ENCODE data around the gene AFF1.

Gene AFF1

GRCh38 chr4:87086143-87086805 lies 151.5 kb downstream of the AFF1 start:
- DNase-seq (ENCODE audit: low read depth): no peak

- no peak for DNase-seq (ENCODE audit: low read depth)
Measured at GRCh38 chr4:87087015-87087414, 152.2 kb downstream of the AFF1 start.

GRCh38 chr4:87087420-87087819 lies 152.6 kb downstream of the AFF1 start:
- DNase-seq (ENCODE audit: low read depth): no peak

GRCh38 chr4:87088186-87088585 lies 153.4 kb downstream of the AFF1 start:
- DNase-seq (ENCODE audit: low read depth): no peak

GRCh38 chr4:87089368-87089767 lies 154.6 kb downstream of the AFF1 start:
- DNase-seq (ENCODE audit: low read depth): no peak

GRCh38 chr4:87090305-87090704 lies 155.5 kb downstream of the AFF1 start:
- DNase-seq (ENCODE audit: low read depth): no peak

- DNase-seq (ENCODE audit: low read depth): no peak
Measured at GRCh38 chr4:87092389-87093141, 157.8 kb downstream of the AFF1 start.

GRCh38 chr4:87093443-87094123 lies 158.8 kb downstream of the AFF1 start:
- no peak for DNase-seq (ENCODE audit: low read depth)

GRCh38 chr4:87097075-87097474 lies 162.3 kb downstream of the AFF1 start:
- no peak for DNase-seq (ENCODE audit: low read depth)

GRCh38 chr4:87100168-87100567 lies 165.4 kb downstream of the AFF1 start:
- no peak for DNase-seq (ENCODE audit: low read depth)

- no peak for DNase-seq (ENCODE audit: low read depth)
Measured at GRCh38 chr4:87101543-87102199, 166.9 kb downstream of the AFF1 start.

- DNase-seq (ENCODE audit: low read depth): no peak
Measured at GRCh38 chr4:87103086-87103485, 168.3 kb downstream of the AFF1 start.

- DNase-seq (ENCODE audit: low read depth): no peak
Measured at GRCh38 chr4:87103691-87104187, 168.9 kb downstream of the AFF1 start.

GRCh38 chr4:87105101-87105845 lies 170.5 kb downstream of the AFF1 start:
- DNase-seq (ENCODE audit: low read depth): no peak

- DNase-seq (ENCODE audit: low read depth): no peak
Measured at GRCh38 chr4:87108142-87108546, 173.3 kb downstream of the AFF1 start.

- DNase-seq (ENCODE audit: low read depth): no peak
Measured at GRCh38 chr4:87109121-87109520, 174.3 kb downstream of the AFF1 start.

GRCh38 chr4:87109945-87110344 lies 175.1 kb downstream of the AFF1 start:
- no peak for DNase-seq (ENCODE audit: low read depth)

GRCh38 chr4:87112063-87112462 lies 177.3 kb downstream of the AFF1 start:
- DNase-seq (ENCODE audit: low read depth): no peak

- DNase-seq (ENCODE audit: low read depth): no peak
Measured at GRCh38 chr4:87114245-87115062, 179.6 kb downstream of the AFF1 start.

- no peak for DNase-seq (ENCODE audit: low read depth)
Measured at GRCh38 chr4:87116231-87116630, 181.4 kb downstream of the AFF1 start.

All from stimulated activated CD8-positive, alpha-beta memory T cell treated with anti-CD3 and anti-CD28 coated beads, Interleukin-12 subunit alpha, Interleukin-12 subunit beta, amount 100 ng/mL, for 1 hour (primary cell).